Lower lobe of right lung (tissue), 2 donors: ENCODE results near the gene WDR45B. TPM values are rescaled to one million over a fixed set of nuclear protein-coding genes. Genes with fewer than 3 reads are reported as not detected.

Experiments used
- ATAC-seq, 2 donors: fragments of 200-7000 bp; cut with Tn5 transposase; one replicate each; pipeline ENCODE4 v1.9.1; 2020 to 2022; ENCODE audit warnings: mild to moderate bottlenecking in 2 of 2, moderate library complexity in 2 of 2
- DNase-seq: peaks from one replicate; pipeline ENCODE4 v3.0.0-alpha.2; 2020
- H3K27ac ChIP-seq: fragments of 200-600 bp; one replicate; pipeline ENCODE4 v1.8.0; 2022
- H3K27me3 ChIP-seq: fragments of 200-600 bp; one replicate; pipeline ENCODE4 v1.8.0; 2022; ENCODE audit warnings: low read depth
- H3K36me3 ChIP-seq: fragments of 200-600 bp; one replicate; pipeline ENCODE4 v1.8.0; 2022; ENCODE audit warnings: mild to moderate bottlenecking
- H3K4me1 ChIP-seq: fragments of 200-600 bp; one replicate; pipeline ENCODE4 v1.8.0; 2022
- H3K4me3 ChIP-seq: fragments of 200-600 bp; one replicate; pipeline ENCODE4 v1.8.0; 2022; ENCODE audit warnings: mild to moderate bottlenecking
- H3K9me3 ChIP-seq: fragments of 200-600 bp; one replicate; pipeline ENCODE4 v1.8.0; 2022
- CTCF ChIP-seq: fragments of 200-600 bp; IDR thresholded peaks from one replicate; pipeline ENCODE4 v1.8.0; 2022; ENCODE audit warnings: antibody characterized with exemption, mild to moderate bottlenecking
- intact Hi-C: fragments of 100-400 bp; cut with DNase I; formaldehyde crosslinking; loops from one replicate; pipeline ENCODE4 v1.11.0; 2022
- total RNA-seq: library from RNA; stranded (reverse); fragmentation: NEBNext Ultra II Directional; extraction: Animal tissue kit (Norgen Biotek cat#: 25700); gene quantifications from one replicate; pipeline ENCODE4 v1.2.1, GENCODE V29; 2021
- donor health status: DM: no; HTN: yes; CAD: no; lungs with severe emphysema.

WDR45B gene
- total RNA-seq, 1 donor from 2014 or later: 66.1 TPM

GRCh38 chr17:82616021-82616711 lies 32.1 kb downstream of the WDR45B start:
- Histone ChIP-seq H3K27me3 (no peaks in the 10 kb centered on the region), H3K36me3 (peaks cover 70% of the 10 kb centered on the region), H3K27ac (no peak overlapping the region), H3K4me1 (no peaks in the 10 kb centered on the region), H3K9me3 (no peaks in the 10 kb centered on the region), H3K4me3 (no peak overlapping the region)
- intact Hi-C loops: no loop called here
- DNase-seq: no peak
- no peak for TF ChIP-seq CTCF
- ATAC-seq: no peak

- no peaks in the 10 kb centered on the region for H3K4me1 ChIP-seq
- no peak for TF ChIP-seq CTCF
- no peak overlapping the region for H3K27ac ChIP-seq
- peaks cover 62% of the 10 kb centered on the region for H3K36me3 ChIP-seq
- ATAC-seq (no peak), DNase-seq (no peak)
- H3K4me3 ChIP-seq: no peak overlapping the region
- intact Hi-C loops: no loop called here
- no peaks in the 10 kb centered on the region for H3K9me3 ChIP-seq
- H3K27me3 ChIP-seq: no peaks in the 10 kb centered on the region
These were observed 32.9 kb downstream of the WDR45B start for GRCh38 chr17:82615084-82616020.

GRCh38 chr17:82614095-82614631 lies 34.1 kb downstream of the WDR45B start:
- no peak for ATAC-seq
- no peak for DNase-seq
- Histone ChIP-seq H3K4me1 (no peaks in the 10 kb centered on the region), H3K27ac (no peak overlapping the region), H3K27me3 (no peaks in the 10 kb centered on the region), H3K36me3 (peaks cover 56% of the 10 kb centered on the region), H3K9me3 (no peaks in the 10 kb centered on the region), H3K4me3 (no peak overlapping the region)
- no peak for TF ChIP-seq CTCF
- intact Hi-C loops: no loop called here

GRCh38 chr17:82613283-82614094 lies 34.8 kb downstream of the WDR45B start:
- Histone ChIP-seq H3K9me3 (no peaks in the 10 kb centered on the region), H3K27ac (no peak overlapping the region), H3K27me3 (no peaks in the 10 kb centered on the region), H3K4me1 (no peaks in the 10 kb centered on the region), H3K4me3 (no peak overlapping the region), H3K36me3 (peaks cover 50% of the 10 kb centered on the region)
- peak; percentile 60 to 72 for ATAC-seq
- intact Hi-C loops: no loop called here
- peak; percentile 63 for DNase-seq
- TF ChIP-seq CTCF: no peak
